Ovary (tissue), 9 donors: ENCODE data around the gene FKBP1B. TPM values are rescaled to one million over a fixed set of nuclear protein-coding genes. Genes with fewer than 3 reads are reported as not detected.
"Not testable (repeated sequence)": the region's sequence is repeated elsewhere in the genome, so short reads cannot be mapped to it uniquely, and the experiment has no call there.

ENCODE experiments used
- DNase-seq, 5 donors: peaks; one replicate each; pipeline ENCODE4 v3.0.0-alpha.2; 2019 to 2020
- H3K27ac ChIP-seq, 2 donors: fragments of 200-600 bp; one replicate each; pipeline versions ENCODE4 v1.5.1 to v1.8.0; 2019 to 2022
- H3K27me3 ChIP-seq: fragments of 200-600 bp; one replicate; pipeline ENCODE4 v1.8.0; 2022
- H3K36me3 ChIP-seq: fragments of 200-600 bp; sonication (generic); one replicate; pipeline ENCODE4 v1.5.1; 2019
- H3K4me1 ChIP-seq: one replicate; pipeline ENCODE4 v1.8.1; 2013; ENCODE audit warnings: mild to moderate bottlenecking, moderate library complexity; ENCODE audit not compliant: insufficient read depth
- H3K4me3 ChIP-seq: fragments of 200-600 bp; sonication (generic); one replicate; pipeline ENCODE4 v1.5.1; 2017
- H3K9me3 ChIP-seq, 2 donors: fragments of 200-600 bp in 1 of 2; sonication (generic) in 1 of 2; one replicate each; pipeline versions ENCODE4 v1.5.1 to v1.8.1; 2013 to 2019; ENCODE audit warnings: mild to moderate bottlenecking in 1 of 2, moderate library complexity in 1 of 2
- CTCF ChIP-seq, 3 donors: fragments of 450-650 bp in 2 of 3; fragments of 200-600 bp in 1 of 3; IDR thresholded peaks; one replicate each; pipeline versions ENCODE4 v1.5.1 to v1.8.0; 2016 to 2022; ENCODE audit warnings: antibody characterized with exemption in 3 of 3, mild to moderate bottlenecking in 1 of 3
- EP300 ChIP-seq: sonication (generic); formaldehyde crosslinking; IDR thresholded peaks from one replicate; pipeline ENCODE4 v1.6.1; 2017; ENCODE audit warnings: antibody characterized with exemption
- POLR2A ChIP-seq: fragments of 450-650 bp; IDR thresholded peaks from one replicate; pipeline ENCODE4 v1.6.1; 2017; ENCODE audit warnings: antibody characterized with exemption, mild to moderate bottlenecking, moderate library complexity
- WGBS, 3 donors: extraction: QIAGEN DNeasy Blood & Tissue Kit in 1 of 3; methylation state at CpG; one replicate each; pipeline versions ENCODE4 v1.1.5 to v1.1.7; 2013 to 2017; 5-methylcytosine and 5-hydroxymethylcytosine counted together
- intact Hi-C, 4 donors: fragments of 100-400 bp; cut with DNase I; formaldehyde crosslinking; loops; one replicate each; pipeline versions ENCODE4 v1.11.0 to v1.15.1; 2022 to 2023
- polyA plus RNA-seq, 2 donors: library from polyadenylated mRNA; stranded (reverse); fragments of 200-250 nt in 1 of 2; fragments of 350-450 nt in 1 of 2; fragmentation: Illumina TruSeq in 1 of 2; extraction: RNeasy Lipid Tissue Mini Kit (QIAGEN cat#74804) in 1 of 2; gene quantifications; one replicate each; pipeline ENCODE4 v1.2.3, GENCODE V29; 2013 to 2014
- total RNA-seq, 7 donors: library from RNA; depleted of rRNA in 2 of 7; stranded (reverse); fragments of >200 nt in 2 of 7; fragmentation: NEBNext Ultra II Directional in 3 of 7; extraction: Animal tissue kit (Norgen Biotek cat#: 25700) in 3 of 7; gene quantifications; one replicate each; pipeline versions ENCODE4 v1.1.0 to v1.2.4, GENCODE V29; 2016 to 2023
- donor health status: DM: no; HTN: no; CAD: no; lungs with moderate emphysema.
- donor health status: DM: no; HTN: no; CAD: no.
- donor health status: Bipolar disorder and iron deficiency.
- donor health status: DM: yes; HTN: yes; CAD: no.
- donor health status: DM: no; HTN: no; CAD: no.
- donor health status: DM: yes; HTN: yes; CAD: no.

FKBP1B gene
- total and polyA plus RNA-seq, 9 donors = 3.9 to 11.0 (median 5.7) TPM

GRCh38 chr2:24088821-24089359, 39.3 kb downstream of the FKBP1B start:
- TF ChIP-seq POLR2A (no peak), EP300 (no peak), CTCF (IDR thresholded peaks at IDR 0.05) (no peak)
- intact Hi-C loops = loop anchor here in 1 of 4 donors (5.0 kb wide), 1 partner anchor 293 kb away; no protein-coding TSS in a partner anchor
- Histone ChIP-seq H3K27me3 (no peaks in the 10 kb centered on the region), H3K4me1 (peaks cover 3% of the 10 kb centered on the region), H3K4me3 (no peak overlapping the region), H3K9me3 (no peaks in the 10 kb centered on the region), H3K27ac (no peak overlapping the region), H3K36me3 (no peaks in the 10 kb centered on the region)
- WGBS, 3 donors = 53 to 79% (median 58%) methylated on average over 2 of the region's 2 CpGs
- peak in 1 of 5 donors; percentile 29 for DNase-seq

GRCh38 chr2:24093270-24093669, 43.7 kb downstream of the FKBP1B start:
- H3K27me3 ChIP-seq, H3K4me3 ChIP-seq, H3K9me3 ChIP-seq, H3K36me3 ChIP-seq, H3K4me1 ChIP-seq, DNase-seq, H3K27ac ChIP-seq, intact Hi-C loops: not testable (repeated sequence)
- WGBS, 3 donors = 98 to 99% (median 98%) methylated on average over 5 of the region's 5 CpGs

GRCh38 chr2:24095171-24095677, 45.7 kb downstream of the FKBP1B start:
- H3K27me3 ChIP-seq, H3K27ac ChIP-seq, H3K36me3 ChIP-seq, intact Hi-C loops, DNase-seq, H3K4me3 ChIP-seq, H3K9me3 ChIP-seq, H3K4me1 ChIP-seq: not testable (repeated sequence)
- WGBS, 3 donors = 70 to 81% (median 78%) methylated on average over 17 of the region's 17 CpGs

- H3K4me3 ChIP-seq, intact Hi-C loops: not testable (repeated sequence)
Observed at GRCh38 chr2:24100732-24101131, 51.2 kb downstream of the FKBP1B start.

GRCh38 chr2:24101992-24102391, 52.5 kb downstream of the FKBP1B start:
- Histone ChIP-seq H3K27me3 (no peaks in the 10 kb centered on the region), H3K36me3 (no peaks in the 10 kb centered on the region), H3K4me1 (no peaks in the 10 kb centered on the region), H3K4me3 (no peak overlapping the region), H3K9me3 (no peaks in the 10 kb centered on the region), H3K27ac (no peak overlapping the region)
- TF ChIP-seq EP300 (no peak), POLR2A (no peak), CTCF (IDR thresholded peaks at IDR 0.05) (no peak)
- WGBS, 3 donors = 63 to 90% (median 67%) methylated on average over 2 of the region's 2 CpGs
- DNase-seq = no peak
- intact Hi-C loops = no loop called here

More at GRCh38 chr2:24100732-24101131, 51.2 kb downstream of the FKBP1B start:
- not testable (repeated sequence) for H3K9me3 ChIP-seq, H3K27me3 ChIP-seq, H3K27ac ChIP-seq, DNase-seq, H3K36me3 ChIP-seq, H3K4me1 ChIP-seq
- WGBS, 3 donors = 89 to 98% (median 92%) methylated on average over 2 of the region's 2 CpGs

GRCh38 chr2:24102677-24103076, 53.1 kb downstream of the FKBP1B start:
- Histone ChIP-seq H3K27me3 (no peaks in the 10 kb centered on the region), H3K27ac (no peak overlapping the region), H3K36me3 (no peaks in the 10 kb centered on the region), H3K4me3 (no peak overlapping the region), H3K9me3 (no peaks in the 10 kb centered on the region), H3K4me1 (no peaks in the 10 kb centered on the region)
- WGBS, 3 donors = 67 to 79% (median 68%) methylated on average over 1 of the region's 1 CpG
- intact Hi-C loops = no loop called here
- no peak for DNase-seq
- no peak for TF ChIP-seq CTCF (IDR thresholded peaks at IDR 0.05)
